GM18867 (cell line): ENCODE results near the gene C5orf22.
A peak's percentile ranks its signal among the peaks of the same experiment; 100 is the strongest.
"Not testable (repeated sequence)": the region's sequence is repeated elsewhere in the genome, so short reads cannot be mapped to it uniquely, and the experiment has no call there.

Experiments
- ATAC-seq: cut with Tn5 transposase; IDR thresholded peaks from one replicate; pipeline ENCODE4 v1.9.1; 2021; ENCODE audit warnings: mild to moderate bottlenecking, moderate library complexity; ENCODE audit not compliant: unreplicated experiment

Gene C5orf22

DNA sequence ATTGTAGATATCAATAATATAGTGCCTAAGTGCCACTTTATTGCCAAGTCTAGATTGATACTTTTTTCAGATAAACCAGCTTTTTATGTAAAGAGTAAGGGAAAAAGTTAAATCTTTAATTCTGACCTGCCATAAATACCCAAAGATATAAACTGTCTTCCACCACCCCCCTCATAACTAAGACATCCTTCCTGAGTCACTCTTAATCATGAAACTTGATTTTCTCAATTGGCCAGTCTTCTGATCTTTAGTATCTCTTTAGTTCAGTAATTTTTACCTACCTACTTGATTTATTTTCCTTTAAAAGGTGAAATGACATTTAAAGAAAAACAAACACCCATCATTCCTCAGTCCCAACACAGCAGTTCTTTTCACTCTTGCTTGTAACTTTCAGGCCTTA, 21.8 kb downstream of the C5orf22 start:
- ATAC-seq = no peak

DNA sequence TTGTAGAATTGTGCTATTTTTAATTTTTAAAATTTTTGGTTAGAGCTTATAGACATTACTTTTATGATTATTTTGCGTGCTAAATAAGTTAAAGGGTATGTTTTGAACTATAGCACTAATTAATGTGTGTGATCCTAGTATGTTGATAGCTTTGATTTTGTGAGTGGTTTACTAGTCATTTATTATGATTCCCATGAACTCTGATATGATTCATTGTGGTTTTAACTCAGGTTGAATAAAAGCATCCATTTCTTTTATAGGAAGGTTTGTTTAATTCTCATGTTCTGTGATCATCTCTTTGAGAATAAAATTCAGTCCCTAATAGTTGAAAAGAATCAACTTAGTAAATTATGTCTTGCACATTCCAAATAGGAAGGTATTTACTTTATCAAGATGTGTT, 22.5 kb downstream of the C5orf22 start:
- no peak for ATAC-seq

DNA sequence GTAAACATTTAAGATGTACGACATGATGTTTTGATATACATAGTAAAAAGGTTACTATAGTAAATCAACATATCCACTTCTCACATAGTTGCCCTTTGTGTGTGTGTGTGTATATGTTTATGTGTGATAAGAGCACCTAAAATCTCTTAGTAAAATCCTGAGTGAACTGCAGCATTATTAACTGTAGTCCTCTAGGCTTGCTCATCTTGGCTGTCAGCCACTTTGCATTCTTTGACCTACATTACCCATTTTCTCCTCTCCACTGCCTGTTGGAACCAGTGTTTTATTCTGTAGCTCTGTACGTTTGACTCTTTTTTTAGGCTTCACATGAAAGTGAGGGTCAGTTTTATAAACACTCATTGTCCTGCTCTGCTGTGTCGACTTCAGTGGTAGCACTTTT, 24.4 kb downstream of the C5orf22 start:
- no peak for ATAC-seq

DNA sequence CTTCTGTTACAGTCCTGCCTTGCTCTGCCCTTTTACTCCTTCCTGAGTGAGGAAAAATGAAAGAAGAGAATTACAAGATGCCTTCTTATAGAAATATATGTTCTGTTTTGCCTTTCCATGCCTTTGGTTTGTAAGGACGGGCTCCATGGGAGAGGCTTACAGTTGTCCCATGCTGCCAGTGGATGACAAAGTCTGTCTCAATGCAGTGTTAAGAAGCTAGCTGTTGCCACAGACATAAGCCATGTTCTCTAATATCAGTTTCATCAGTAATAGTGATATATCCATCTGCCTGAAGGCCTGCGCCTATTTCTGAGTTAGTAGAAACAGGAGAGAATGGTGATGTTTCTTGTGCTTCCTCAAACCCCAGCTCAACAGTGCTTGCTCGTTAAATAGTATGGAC, 27.8 kb downstream of the C5orf22 start:
- no peak for ATAC-seq

DNA sequence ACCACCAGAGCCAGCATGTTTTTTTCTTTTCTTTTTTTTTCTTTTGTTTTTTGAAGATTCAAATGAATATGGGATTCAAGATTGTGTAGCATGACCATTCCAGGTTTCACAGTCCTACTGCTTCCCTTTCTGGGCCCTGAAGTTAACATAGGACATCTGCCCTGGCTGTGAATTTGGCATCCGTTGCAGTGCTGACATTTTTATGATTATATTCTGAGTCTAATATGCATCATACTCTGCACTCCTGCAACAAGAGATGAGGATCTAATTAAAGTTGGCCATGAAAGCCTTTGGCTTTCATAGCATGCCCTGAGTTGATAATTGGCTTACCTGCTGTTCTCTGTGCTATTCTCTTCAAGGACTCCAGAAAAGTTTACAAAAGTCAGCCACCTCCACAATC, 29.8 kb downstream of the C5orf22 start:
- no peak for ATAC-seq

DNA sequence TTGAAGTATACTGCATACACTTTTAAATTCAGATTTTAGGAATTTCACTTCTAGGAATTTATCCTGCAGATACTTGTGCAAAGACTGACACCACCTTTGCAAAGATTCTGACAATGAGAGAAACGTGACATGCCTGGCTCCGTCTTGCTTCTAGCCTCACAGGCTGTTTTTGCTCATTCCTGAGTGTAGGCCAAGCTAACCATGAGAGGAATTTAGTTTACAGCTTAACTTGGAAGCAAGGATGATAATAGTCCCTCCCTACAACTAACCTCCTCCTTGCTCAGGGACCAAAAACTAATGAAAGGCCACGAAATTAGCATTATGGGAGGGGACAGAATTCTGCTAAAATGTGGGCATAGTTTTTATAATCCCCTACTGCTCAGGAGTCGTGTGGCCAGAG, 31.1 kb downstream of the C5orf22 start:
- no peak for ATAC-seq

DNA sequence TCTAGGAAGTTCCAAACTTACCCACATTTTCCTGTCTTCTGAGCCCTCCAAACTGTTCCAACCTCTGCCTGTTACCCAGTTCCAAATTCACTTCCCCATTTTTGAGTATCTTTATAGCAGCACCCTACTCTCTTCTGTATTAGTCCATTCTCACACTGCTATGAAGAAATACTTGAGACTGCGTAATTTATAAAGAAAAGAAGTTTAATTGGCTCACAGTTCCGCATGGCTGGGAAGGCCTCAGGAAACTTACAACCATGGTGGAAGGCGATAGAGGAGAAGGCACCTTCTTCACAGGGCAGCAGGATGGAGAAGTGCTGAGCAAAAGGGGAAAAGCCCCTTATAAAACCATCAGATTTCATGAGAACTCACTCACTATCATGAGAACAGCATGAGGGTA, 34.3 kb downstream of the C5orf22 start:
- not testable (repeated sequence) for ATAC-seq

DNA sequence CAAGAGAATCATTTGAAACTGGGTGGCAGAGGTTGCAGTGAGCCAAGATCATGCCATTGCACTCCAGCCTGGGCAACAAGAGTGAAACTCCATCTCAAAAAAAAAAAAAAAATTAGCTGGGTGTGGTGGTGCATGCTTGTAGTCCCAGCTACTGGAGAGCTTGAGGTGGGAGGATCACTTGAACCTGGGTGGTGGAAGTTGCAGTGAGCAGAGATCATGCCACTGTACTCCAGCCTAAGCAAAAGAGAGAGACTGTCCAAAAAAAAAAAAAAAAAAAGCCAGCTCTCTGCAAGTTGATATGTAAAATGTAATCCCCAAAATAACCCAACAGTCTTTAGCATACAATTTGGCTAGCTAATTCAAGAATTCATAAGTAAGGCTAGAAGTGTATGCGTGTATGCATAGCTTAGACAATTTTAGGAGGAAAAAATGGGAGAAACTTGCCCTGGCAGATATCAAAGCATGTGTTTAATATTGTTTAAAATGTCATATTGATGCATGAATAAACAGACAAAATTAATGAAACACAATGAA, 36.3 kb downstream of the C5orf22 start:
- ATAC-seq = no peak

DNA sequence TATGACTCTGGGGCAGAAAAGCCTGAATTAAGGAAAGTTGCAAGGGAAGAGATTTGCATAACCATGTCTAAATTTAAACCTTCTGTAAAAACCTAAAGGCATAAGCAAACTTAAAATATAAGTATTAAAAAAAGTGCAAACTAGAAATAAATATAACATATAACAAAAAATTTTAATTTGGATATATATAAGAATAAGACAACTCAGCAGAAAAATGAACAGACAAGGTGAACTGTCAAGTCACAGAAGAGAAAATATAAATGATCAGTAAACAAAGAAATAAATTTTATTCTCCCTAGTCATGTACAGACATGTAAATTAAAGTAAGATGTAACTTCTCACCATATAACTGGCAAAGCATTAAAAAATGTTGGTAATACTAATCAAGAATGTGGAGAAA, 37.0 kb downstream of the C5orf22 start:
- no peak for ATAC-seq

DNA sequence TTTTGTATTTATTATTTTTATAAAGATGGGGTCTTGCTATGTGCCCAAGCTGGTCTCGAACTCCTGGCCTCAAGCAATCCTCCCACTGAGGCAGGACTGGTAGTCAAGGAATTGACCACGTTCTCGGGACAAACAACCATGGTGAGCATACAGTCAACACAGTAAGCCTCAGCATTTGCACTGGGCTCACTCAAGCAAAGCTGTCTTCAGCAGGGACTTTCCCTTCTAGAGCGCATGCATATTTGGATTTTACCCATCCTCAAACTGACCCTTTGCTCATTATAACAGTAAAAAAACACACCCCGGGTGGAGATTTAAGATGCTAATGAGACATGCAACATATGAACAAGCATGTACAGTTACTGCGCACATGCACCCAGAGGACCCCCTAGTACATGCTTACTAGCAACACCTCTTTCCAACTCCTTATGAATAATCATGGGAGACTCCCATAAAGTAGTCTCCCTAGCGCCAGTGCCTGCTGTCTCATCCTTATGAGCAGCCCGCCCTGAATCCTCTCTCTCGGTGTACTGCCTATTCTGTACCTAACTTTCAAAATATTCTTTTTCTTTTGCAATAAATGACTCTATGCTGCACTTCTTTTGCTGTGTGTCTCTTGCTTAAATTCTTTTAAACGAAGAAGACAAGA, 41.5 kb downstream of the C5orf22 start:
- peak; percentile 91 for ATAC-seq

DNA sequence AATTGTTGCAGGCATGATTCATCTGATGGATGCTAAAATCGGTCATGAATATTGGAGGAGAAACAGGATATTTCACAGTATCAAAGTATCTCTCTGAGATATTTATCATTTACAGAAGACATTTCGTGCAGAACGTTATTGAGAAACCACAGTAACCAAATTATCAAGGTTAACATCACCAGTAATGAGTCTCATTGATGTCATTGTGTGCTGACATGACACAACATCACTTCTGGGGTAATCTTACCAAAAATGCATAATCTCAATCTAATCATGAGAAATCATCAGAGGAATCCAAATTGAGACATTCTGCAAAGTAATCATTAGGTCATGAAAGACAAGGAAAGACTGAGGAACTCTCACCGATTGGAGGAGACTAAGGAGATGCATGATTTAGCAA, 42.7 kb downstream of the C5orf22 start:
- no peak for ATAC-seq

DNA sequence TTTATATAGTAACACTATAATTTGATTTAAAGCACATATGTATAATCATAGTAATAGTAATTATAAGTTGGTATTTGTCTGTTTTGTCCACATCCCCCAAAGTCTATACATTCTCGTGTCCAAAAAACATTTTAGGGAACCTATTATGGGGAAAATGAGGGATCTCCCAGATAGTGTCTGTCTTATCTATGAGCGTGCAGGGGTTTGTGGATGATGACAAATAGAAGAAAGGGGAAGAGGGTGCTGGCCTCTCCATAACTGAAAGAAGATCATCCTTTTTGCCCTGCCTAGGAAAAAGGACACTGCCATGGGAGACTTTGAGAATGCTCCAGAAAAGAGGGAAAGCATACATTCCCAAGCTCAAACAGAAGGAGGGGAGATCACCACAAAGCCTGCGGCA, 45.3 kb downstream of the C5orf22 start:
- no peak for ATAC-seq

DNA sequence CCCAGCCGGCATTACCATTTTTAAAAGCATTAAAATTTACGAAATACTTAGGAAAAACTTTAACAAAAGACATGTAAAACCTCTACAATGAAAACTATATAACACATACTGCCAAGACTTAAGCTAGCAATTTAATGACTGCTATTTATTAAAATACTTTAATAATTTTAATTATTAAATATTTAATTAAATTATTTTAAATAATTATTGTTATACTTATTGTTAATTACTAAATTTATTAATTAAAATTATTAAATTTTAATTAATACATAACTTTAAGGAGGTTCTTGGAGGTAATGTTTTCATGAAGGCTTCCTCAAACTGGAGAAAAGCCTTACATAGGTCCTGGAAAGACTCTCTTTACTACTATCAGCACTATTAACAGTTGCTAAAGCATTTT, 47.5 kb downstream of the C5orf22 start:
- ATAC-seq = no peak

DNA sequence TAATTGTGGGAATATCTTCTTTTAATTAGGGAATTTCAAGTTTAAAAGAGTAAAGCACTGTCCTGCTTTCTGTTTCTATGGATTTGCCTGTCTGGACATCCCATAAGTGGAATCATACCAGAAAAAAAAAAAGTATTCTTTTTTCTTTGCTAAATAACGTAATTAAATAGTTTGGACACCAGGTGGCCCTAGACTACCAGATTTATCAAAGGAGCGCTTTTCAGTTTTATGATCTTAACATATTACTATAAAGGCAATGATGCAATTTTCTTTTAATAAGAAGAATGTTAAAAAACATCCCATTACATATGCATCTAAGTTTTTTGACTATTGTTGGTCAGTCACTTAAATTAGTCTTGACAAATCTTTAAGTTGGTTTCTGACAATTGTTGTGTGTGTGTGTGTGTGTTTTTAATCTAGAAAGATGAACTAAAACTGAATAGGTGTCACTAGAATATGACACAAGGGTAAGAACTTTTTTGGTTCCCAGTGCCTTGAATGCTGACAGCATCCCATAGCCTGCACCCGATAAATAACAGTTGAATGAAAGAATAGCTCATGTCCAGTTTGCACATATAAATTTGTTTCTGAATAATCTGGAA, 49.5 kb downstream of the C5orf22 start:
- ATAC-seq = no peak

DNA sequence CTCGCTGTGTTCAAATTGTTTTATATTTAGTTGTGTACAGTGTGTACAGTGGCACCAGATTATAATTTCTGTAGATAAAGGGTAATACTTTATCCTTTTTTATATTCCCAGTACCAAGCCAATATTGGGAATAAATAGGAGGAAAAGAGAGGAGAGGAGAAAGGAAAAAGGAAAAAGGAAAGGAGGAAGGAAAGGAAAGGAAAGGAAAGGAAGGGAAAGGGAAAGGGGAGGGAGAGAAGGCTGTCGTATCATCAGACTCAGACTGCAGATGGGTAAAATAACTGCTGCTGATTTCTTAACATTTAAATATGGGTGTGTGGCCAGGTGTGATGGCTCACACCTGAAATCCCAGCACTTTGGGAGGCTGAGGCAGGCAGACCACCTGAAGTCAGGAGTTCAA, 51.0 kb downstream of the C5orf22 start:
- no peak for ATAC-seq

DNA sequence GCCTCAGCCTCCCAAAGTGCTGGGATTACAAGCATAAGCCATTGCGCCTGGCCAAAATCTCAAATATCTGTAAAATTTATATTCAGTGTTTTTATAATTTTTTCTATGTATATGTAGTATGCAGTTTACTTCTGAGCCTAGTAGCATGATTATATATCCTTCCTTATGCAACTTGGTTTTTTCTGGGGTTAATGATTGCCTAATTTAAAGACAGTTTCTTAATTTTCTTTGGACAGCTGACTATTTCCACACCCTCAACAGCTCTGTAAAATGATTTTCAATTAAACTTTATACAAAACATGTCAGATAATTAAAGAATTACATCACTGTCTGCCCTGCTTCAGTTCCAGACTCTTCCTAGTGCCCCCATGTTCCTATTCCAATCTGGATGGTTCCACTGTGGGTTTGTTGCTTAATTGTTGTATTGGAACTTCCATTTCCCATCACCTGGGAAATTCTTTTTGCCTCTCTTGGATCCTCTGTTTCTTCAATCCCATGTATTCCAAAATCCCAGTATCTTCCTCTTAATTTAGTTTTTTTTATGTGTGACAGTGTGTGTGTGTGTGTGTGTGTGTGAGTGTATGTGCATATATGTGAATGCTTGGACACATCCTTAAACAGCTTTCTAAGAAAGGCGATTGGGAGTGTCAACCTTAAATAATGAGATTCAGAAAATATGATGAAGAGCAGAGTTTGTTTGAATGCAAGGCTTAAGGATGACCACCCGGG, 53.2 kb downstream of the C5orf22 start:
- ATAC-seq = no peak

DNA sequence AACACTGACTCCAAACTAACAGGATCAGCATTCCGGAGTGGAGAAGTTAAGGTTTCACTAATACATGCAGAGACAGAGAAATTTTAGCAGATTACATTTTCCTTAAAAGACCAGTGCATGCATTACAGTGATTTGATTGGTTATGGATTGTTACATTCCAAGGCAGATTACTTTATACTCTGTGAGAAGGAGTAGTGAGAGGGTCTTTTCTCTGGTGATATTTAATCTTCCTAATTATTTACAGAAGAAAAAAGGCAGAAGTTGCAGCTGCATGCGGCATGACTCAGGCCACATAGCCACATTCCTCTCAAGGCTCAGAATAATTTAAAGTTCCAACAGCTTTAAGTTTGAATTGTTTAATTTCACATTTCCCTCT, 53.8 kb downstream of the C5orf22 start:
- ATAC-seq = no peak

DNA sequence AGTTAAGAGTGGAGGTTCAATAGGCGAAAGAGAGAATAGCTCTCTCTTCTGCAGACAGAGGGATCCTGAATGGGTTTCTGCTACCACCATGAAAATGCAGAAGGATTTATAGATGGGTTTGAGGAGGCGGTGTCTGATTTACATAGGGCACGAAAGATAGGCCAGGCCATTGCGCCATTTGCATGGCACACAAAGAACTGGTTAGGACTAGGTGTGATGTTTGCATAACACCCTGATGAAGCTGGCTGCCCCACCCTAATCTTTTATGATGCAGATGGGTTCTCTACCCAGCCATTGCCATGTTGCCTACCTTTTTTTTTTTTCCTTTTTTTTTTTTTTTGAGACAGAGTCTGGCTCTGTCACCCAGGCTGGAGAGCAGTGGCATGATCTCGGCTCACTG, 55.4 kb downstream of the C5orf22 start:
- ATAC-seq = no peak

DNA sequence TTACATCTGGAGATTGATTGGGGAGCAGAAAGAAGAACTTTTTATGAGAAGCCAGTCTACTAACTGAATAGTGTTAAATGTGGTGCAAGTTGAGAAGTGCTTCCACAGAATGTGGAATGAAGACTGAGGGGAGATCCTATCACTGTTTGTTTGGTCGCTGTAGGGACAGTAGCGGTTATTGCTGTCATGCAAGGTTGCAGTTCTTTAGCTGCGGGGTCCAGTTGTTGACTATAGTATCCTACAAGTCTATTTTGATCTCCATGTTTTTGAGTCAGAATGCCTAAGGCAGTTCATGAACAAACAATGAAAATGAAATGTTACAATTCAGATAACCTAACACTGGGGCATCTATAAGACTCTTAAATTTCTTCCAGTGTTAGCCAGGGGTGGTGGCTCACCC, 61.6 kb downstream of the C5orf22 start:
- ATAC-seq = no peak

DNA sequence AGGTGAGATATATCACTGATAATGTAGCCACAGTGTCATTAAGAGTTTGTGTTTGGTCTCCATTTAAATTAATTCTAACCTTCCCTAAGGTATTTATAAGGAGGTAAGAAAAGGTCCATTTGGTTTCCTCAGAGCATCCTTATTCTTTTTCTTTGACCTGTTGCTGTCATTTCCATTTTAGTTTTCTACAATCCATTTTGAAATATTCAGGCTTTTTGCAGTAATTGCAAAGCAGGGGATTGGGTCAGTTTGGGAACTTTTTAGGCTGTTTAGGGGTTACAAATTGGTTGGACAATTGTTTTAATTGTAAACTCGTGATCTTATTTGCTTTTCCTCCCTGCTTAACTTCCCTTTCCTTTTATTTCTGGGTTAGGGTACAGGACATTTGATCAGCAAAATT, 64.3 kb downstream of the C5orf22 start:
- ATAC-seq = no peak

DNA sequence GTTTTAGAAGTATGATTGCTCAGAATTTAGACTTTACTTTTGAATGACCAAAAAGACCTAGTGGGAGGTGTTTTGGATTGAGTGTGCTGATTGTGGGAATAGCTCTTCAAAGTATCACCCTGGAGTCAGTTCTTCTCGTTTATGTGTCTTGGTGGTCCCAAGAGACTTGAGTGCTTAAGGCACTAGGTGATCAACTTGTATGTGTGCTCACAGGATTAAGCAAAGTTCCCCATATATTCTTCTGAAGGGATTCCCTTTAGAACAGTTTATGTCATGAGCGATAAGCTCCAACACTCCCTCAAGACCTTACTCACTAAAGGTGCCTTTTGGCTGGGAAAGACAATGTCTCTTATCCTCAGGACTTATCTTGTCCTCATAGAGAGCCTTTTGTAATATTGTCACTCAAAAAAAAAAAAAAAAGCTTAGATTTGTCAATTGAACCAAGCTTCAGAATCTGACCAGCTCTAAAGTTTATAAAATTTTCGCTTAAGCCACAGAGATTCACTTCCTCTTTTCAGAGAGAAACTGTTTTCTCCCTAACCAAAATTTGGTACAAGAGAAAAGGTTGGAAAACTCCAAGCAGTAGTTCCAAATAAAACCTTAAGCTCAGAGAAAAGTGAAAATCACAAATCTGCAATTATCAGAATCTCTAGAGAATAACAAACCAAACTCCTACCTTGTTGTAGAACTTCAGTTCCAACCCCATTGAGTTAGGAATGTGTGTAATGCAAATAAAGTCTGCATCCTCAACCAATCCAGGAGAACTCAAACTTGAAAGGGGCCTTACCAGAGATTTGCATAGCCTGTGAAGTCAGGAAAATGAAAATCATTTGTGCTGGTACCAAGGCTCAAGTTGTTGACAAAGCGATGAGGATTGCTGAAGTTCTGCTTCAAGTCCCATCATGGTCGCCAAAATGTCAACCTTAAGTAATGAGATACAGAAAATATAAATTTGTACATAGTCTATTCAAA, 66.8 kb downstream of the C5orf22 start:
- no peak for ATAC-seq
